Bronchial epithelial cell (primary cell): ENCODE results near the gene MRPS10. TPM values are rescaled to one million over a fixed set of nuclear protein-coding genes. Genes with fewer than 3 reads are reported as not detected.

Source experiments
- DNase-seq: peaks from one replicate; pipeline ENCODE4 v3.0.0-alpha.2; 2010; ENCODE audit warnings: low read depth
- FAIRE-seq: peaks from 2 replicates; lab custom pipeline; 2011; peaks lifted over from hg19 to GRCh38; lab: Jason Lieb, UNC
- H3K27me3 ChIP-seq: 2 replicates; pipeline ENCODE4 v1.5.1; 2011; ENCODE audit warnings: low read length; ENCODE audit not compliant: control insufficient read depth, insufficient read depth
- H3K36me3 ChIP-seq: 2 replicates; pipeline ENCODE4 v1.5.1; 2011; ENCODE audit warnings: low read length; ENCODE audit not compliant: control insufficient read depth, insufficient read depth
- H3K4me3 ChIP-seq: 2 replicates; pipeline ENCODE4 v1.5.1; 2011; ENCODE audit warnings: mild to moderate bottlenecking, low read depth, low read length, control low read depth
- CTCF ChIP-seq: IDR thresholded peaks from 2 replicates; pipeline ENCODE4 v1.5.1; 2011; ENCODE audit warnings: mild to moderate bottlenecking, moderate library complexity, low read length, control low read depth, inconsistent platforms; ENCODE audit not compliant: insufficient read depth, severe bottlenecking
- total RNA-seq: library from RNA; depleted of rRNA; stranded (reverse); fragments of >200 nt; gene quantifications from 2 replicates; pipeline ENCODE4 v1.2.1, GENCODE V29; 2014

Gene MRPS10
- total RNA-seq, 1 donor from 2014 or later, result 71.6 TPM

GRCh38 chr6:42201382-42201781 is 16.3 kb downstream of the MRPS10 start:
- DNase-seq, result no peak
- Histone ChIP-seq H3K4me3 (no peak overlapping the region), H3K36me3 (no peaks in the 10 kb centered on the region), H3K27me3 (no peaks in the 10 kb centered on the region)
- FAIRE-seq, result no peak
- TF ChIP-seq CTCF, result no peak

- H3K36me3 ChIP-seq, result no peaks in the 10 kb centered on the region
- H3K4me3 ChIP-seq, result no peak overlapping the region
- DNase-seq, result peak; percentile 89
- no peak for TF ChIP-seq CTCF
- no peak for FAIRE-seq
- no peaks in the 10 kb centered on the region for H3K27me3 ChIP-seq
Measured at GRCh38 chr6:42200035-42200434, 17.6 kb downstream of the MRPS10 start.

GRCh38 chr6:42199106-42199981 is 18.3 kb downstream of the MRPS10 start:
- DNase-seq, result peak; percentile 26
- no peaks in the 10 kb centered on the region for H3K27me3 ChIP-seq
- TF ChIP-seq CTCF, result no peak
- H3K4me3 ChIP-seq, result no peak overlapping the region
- no peak for FAIRE-seq
- H3K36me3 ChIP-seq, result no peaks in the 10 kb centered on the region

- no peaks in the 10 kb centered on the region for H3K36me3 ChIP-seq
- no peak for TF ChIP-seq CTCF
- FAIRE-seq (peak; percentile 66), DNase-seq (peak; percentile 43)
- no peaks in the 10 kb centered on the region for H3K27me3 ChIP-seq
- no peak overlapping the region for H3K4me3 ChIP-seq
Measured at GRCh38 chr6:42197555-42198362, 19.9 kb downstream of the MRPS10 start.

- no peak overlapping the region for H3K4me3 ChIP-seq
- DNase-seq (no peak), FAIRE-seq (no peak)
- H3K36me3 ChIP-seq, result no peaks in the 10 kb centered on the region
- H3K27me3 ChIP-seq, result no peaks in the 10 kb centered on the region
- TF ChIP-seq CTCF, result no peak
Measured at GRCh38 chr6:42195415-42195814, 22.2 kb downstream of the MRPS10 start.
